ENCODE results near the gene ADGRV1.

The ADGRV1 gene

DNA sequence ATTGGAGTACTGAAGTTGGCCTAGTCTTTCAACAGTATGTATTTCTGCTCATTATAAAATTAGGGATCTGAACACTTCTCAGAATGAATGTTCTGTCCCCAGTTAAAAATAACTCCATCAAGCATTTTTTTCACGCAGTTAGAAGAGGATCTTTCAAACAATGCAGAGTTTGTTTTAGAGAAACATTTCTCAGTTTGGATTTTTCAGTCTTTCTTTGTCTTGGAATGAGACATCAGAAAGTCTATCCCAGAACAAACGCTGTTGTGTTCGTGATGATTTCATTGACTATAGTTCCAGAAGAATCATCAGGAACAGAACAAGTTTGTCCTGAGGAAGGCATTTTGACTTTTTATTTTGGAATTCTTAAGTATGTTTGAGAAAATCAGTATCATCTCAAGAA is 605.8 kb downstream of the ADGRV1 start:
- no peak for DNase-seq (ENCODE audit: low read depth)

DNA sequence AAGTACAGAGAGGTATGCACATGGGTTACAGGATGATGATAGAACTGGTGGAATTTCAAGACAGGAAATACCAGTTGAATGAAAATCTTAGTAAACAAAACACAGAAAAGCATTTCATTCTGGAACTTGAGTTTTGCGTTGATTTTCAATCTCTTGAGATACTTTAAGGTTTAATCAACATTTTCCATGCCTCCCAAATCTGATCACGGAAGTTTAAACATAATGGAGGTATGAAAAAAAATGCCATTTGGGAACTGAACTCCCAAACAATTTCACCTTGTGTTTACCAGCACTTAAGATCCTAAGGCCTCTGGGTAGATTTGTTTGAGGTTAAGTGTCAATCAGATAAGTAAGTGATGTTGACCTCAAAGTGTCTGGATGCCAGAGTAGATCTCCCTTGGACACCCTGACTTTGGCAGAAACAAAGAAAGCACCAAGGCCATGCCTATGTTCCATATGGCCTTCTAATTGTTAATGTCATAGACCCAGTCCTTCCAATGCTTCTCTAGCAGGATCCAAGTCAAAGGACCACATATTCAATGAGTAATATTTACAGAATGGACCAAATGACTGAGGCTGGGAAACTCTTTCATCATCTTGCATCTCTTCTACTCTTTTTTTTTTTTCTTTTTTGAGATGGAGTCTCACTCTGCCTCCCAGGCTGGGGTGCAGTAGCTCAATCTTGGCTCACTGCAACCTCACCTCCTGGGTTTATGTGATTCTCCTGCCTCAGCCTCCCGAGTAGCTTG is 607.6 kb downstream of the ADGRV1 start:
- no peak for DNase-seq (ENCODE audit: low read depth)

DNA sequence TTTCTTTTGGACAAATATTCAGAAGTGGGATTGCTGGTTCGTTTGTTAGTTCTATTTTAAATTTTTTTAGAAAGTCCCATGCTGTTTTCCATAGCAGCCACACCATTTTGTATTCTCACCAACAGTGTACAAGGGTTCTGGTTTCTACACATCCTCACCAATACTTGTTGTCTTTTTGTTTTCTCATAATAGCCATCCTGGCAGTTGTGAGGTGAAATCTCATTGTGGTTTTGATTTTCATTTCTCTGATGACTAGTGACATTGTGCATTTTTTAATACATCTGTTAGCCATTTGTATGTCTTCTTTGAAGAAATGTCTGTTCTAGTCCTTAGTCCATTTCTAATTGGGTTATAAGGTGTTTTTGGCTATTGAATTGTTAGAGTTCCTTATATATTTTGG is 610.3 kb downstream of the ADGRV1 start:
- DNase-seq (ENCODE audit: low read depth), result no peak

DNA sequence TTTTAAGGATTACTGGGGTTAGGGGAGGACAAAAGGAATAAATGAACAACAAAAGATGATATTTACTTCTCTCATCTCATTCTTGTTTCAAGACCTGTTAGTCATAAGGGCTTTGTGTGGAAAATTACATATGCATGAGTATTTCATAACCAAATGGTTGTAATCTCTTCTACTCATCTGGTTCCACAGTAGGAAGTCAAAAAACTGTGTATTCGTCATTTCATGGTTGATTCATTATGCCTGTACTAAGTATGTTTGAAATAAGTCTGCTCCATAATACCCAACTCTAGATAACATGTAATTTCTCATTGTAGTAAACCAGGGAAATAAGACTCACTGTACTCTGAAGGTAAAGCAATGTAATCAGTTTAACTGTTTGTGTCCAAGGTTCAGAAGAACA is 611.7 kb downstream of the ADGRV1 start:
- DNase-seq (ENCODE audit: low read depth), result no peak

DNA sequence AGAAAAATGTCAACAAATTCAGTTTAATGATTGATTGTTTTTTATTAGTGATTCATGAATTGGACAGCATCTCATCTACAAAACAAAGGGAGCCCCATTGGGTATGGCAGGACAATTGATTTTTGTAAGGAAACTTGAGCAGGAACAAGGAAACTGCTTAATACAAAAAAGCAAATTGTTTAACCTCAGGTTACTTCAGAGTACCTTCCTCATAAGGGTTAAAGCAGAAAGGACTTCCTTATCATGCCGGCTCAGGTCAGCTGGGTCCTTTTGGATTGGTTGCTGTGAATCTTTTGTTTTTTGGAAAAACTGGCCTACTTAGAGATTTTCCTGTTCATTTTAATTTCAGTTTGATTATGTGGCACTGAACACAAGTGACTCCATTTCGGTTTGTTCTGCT is 612.7 kb downstream of the ADGRV1 start:
- DNase-seq (ENCODE audit: low read depth), result no peak

DNA sequence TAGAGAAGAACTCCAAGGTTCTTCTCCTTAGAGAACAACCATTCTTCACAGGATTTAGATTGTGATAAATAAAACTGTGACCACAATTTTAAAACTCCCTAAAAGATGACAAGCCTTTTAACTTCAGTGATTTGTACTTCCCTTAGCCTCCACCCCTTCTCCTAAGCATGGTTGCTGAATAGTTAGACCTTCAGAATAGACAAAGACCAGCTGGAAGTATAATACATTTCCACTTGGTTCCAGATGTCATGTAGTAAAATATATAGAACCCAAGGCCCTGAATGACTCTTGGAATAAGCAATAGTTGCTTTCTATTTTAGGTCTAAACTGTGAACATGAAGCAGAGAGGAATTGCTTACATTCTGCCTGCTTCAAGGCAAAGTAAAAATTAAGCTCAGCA is 615.8 kb downstream of the ADGRV1 start:
- DNase-seq (ENCODE audit: low read depth), result no peak

DNA sequence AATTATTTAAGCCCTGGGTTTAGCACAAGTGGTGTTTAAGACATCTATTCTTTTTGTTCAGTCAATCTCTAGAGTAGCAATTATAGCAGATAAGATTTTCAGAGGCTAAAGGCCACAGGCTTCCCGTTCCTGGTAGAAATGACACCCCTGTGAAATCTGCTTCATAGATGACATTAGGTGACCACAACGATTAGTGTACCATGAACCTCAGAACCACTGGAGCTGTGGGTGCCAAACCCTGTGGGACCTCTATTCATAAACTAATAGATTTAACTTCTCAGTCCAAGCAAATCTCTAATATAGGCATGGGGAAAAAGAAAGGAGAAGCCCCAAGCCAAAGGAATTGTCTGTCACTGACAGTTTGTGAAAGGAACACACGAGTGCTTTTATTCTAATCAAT is 617.1 kb downstream of the ADGRV1 start:
- no peak for DNase-seq (ENCODE audit: low read depth)

DNA sequence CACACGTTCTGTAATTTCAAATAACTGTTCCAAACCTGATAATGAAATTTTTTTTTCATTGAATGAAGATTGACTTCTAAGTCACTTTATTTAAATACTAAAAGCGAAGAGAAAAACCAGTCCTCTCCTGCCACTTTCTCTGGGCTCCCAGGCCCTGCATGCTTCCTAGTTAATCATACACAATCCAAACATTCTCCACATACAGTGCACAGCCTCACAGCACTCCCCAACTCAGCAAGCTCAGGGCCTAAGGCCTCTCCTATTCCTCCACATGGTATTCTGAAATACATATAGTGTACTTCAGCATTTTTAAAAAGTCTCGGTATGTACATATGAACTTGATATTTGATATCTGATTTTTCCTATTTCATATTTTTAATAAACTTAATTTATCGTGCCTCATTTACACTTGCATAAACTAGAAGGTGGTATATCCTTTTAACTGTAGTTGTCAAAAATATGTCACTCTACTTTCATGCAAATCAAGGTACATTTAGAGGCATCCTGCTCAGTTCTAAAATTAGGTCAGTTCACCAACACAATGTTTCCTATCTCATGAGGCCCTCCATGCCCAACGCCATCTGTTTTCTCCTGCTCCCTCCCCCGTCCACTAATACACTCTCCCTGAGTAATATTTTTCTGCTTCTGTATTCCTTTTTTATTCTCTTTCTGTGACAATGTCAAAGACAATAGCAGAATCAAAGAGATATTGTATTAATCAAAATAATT is 617.9 kb downstream of the ADGRV1 start:
- DNase-seq (ENCODE audit: low read depth), result no peak

DNA sequence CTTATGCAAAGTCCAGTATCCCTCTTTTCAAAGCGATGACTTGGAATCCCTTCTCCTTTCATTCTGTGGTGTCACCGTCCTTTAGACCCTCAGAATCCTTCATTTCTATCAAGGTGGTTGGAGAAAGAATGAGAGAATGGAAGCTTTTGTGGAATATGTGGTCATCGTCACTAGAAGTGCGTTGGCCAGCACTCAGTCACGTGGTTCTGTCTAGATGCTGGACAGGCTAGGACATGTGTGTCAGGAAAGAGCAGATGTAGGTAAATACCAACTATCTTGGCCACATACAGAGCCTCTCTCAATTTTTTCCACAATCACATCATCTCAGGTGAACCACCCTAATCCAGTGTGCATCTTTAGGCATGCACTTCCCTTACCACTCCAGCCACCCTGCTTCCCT is 618.5 kb downstream of the ADGRV1 start:
- no peak for DNase-seq (ENCODE audit: low read depth)

DNA sequence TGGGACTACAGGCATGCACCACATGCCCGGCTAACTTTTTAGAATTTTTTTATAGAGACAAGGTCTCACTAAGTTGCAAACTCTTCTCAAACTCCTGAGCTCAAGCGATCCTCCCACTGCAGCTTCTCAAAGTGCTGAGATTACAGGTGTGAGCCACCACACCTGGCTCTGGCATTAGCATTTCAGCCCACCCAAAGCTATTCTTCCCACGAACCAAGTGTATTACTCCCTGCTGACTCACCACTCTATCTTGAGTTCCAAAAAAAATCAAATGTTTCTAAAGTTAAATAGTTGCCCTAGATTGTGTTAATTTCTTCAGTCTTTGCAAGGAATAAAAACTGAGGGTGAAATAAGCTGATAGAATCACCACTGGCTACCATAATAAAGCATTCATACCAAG is 619.0 kb downstream of the ADGRV1 start:
- DNase-seq (ENCODE audit: low read depth), result no peak

DNA sequence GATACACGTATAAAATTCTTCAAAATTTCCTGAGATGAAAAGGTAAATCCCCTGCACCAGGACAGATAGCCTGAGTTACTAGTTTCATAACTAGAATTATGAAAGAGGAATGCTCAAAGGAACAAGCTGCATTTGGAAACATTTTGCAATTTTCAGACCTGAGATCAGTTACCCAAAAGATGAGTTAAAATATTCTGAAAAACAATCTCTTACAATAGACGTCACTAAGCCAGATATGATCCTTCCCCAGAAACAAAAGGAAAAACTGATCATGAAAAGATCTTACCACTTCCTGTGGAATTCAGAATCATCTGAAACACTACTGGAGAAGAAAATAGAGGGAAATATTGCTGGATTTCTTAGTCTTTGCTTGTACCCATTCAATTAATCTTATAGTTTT is 619.9 kb downstream of the ADGRV1 start:
- no peak for DNase-seq (ENCODE audit: low read depth)

DNA sequence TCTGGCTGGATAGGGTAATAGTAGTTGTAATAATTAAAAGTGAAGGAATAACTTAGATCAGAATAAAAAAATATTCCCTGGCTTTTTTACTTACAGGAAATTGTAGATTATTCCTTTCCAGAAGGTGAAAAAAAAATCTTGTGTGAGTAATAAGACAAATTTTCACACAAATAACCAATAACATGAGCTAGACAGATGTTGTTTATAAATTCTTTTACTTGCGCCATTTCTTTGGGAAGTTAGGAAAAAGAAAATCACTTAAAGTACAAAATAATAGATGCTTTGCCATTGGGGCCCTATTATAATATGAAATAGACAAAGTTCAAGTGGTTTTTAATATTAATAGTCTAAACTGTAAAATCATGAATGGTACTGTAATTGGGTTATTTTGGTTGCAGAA is 620.4 kb downstream of the ADGRV1 start:
- no peak for DNase-seq (ENCODE audit: low read depth)

DNA sequence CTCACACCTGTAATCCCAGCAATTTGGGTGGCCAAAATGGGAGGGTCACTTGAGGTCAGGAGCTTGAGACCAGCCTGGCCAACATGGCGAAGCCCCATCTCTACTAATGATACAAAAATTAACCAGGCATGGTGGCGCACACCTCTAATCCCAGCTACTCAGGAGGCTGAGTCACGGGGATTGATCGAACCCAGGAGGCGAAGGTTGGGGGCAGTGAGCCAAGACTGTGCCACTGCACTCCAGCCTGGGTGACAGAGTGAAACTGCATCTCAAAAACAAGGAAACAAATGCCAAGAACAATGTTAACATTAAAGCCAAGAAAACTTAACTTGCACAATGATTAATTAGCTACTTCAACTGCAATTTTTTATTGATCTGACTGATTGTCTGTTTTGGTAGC is 621.9 kb downstream of the ADGRV1 start:
- no peak for DNase-seq (ENCODE audit: low read depth)

DNA sequence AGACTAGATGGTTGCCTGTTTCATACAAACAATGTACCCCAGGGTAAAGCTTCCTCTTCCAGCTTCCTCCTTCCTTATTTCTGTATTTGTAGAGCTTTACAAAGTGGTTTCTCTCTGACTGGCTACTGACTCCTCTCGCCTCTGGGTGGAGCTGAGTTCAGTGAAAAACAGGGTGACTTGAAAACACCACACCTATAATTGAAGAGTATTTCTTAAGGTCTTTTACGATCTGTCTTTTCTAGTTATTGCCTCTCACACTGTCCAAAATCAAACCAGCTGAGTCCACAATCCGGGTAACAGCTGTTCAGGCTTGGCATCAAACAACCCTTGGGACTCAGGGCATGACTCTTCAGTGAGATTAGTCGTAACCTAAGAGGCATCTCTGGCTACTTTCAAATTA is 624.2 kb downstream of the ADGRV1 start:
- no peak for DNase-seq (ENCODE audit: low read depth)

DNA sequence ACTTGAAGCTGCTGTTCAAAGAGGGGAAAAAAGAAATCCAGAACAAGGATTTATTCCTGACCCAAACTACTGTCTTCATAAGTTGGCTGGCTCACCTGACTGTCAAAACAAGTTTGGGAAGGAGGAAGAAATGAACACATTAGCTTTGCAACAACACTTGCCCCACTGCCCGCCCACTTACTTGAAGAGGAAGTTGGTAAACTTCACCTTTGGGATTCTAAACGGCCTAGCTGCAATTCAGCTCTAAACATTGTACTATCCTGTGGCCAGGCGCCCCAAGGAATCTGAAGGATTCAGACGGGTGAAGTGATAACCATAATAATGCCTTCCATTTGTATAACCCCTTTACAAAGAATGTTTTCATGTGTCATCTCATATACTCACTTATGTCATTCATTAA is 625.1 kb downstream of the ADGRV1 start:
- DNase-seq (ENCODE audit: low read depth), result no peak

DNA sequence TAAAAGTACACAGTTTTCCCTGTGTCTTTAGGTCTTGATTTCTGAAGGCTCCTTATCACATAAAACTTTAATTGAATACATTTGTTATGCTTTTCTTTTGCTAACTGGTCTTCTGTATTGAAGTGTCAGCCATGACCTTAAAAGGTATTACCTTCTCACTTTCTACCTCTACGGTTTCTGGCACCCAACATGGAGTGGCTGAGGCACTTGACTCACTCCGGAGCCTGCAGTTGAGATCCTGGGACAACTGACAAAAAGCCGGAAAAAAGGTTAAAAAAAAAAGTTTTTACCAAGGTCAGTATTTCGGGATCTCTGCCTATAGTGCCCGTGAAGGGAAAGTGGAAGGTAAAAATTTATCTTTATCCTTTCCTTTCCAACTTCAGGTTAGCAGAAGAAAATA is 627.5 kb downstream of the ADGRV1 start:
- DNase-seq (ENCODE audit: low read depth), result no peak

DNA sequence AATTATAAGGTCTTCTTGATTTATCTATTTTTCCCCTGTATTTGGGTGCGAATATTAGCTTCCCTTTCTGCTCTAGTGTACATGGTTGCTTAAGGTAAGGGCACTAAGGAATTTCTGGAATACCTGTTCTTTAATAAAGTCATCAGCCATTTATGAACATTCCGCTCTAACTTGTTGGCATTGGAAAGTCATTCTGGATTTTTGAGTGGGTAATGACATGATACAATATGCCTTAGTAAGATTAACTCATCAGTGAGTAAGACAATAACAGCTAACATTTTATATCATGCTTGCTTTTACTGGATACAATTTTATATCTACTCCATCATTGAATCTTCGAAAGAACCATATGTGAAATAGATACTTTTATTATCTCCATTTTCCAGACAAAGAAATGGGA is 628.4 kb downstream of the ADGRV1 start:
- no peak for DNase-seq (ENCODE audit: low read depth)

DNA sequence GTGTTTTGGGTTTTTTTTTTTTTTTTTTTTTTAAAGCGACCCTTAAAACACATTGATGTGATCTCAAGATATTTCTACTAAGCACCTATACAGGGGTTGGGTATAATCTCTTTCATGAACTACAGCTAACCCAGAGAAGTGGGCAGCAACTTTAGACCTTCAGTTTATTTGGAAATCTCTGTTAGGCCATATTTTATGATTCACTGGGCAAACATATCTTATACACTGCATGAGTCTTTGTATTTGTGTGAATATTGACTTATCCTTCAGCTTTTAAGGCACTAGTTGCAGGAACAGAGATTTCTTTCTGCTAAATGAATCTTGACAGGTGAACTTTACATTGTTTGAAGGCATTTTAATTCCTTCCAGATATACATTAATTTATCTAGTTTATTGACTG is 630.2 kb downstream of the ADGRV1 start:
- DNase-seq (ENCODE audit: low read depth), result no peak

DNA sequence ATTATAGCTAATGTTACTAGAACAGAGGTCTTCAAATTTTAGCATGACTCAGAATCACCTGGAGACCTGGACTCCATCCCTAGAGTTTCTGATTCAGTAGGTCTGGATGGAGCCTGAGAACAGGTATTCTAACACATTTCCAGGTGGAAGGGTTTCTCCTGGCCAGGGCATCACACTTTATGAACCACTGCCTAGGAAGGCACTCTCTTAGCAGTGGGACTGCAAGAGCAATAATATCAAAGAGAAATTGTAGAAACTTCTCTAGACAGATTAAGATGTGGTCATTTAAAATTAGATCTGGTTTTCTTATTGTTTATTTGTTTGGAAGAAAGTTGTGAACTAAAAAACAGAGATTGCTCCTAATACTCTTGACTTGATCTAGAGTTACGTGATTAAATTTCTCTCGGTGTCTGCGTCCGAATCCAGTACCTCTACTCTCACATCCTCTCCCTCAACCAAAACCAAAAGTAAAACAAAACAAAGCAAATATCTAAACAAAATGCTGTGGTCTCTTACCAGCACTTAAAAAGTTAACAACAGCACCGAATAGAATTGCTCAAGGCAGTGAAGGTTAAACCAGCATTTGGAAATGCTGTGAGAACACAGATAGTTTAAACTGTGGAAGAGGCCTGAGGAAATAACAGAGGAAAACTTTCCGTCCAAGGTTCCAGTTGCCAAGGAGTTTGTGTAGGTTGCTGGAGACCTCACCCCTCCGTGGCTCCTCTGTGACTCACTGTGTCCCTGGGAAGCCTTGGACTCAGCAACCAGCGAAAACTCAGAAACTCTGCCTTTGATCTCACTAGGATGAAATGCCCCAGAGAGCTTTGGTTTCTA is 631.1 kb downstream of the ADGRV1 start:
- no peak for DNase-seq (ENCODE audit: low read depth)

DNA sequence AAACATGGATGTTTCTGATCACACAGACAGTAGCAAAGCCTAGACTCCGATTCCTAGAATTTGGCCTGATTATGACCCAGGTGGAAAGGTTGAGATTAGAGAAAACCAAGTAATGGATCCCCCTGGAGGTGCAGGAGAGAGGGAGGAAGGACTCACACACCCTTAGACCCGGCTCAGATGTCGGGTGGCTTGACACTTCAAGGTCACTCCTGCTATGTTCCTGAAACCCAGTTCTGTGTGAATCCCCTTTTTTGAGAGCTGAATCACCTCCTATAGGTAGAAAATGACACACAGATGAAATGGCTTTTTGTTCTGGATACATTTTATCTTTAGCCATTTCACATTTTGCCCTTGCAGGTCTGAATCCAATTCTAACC is 631.7 kb downstream of the ADGRV1 start:
- no peak for DNase-seq (ENCODE audit: low read depth)

DNA sequence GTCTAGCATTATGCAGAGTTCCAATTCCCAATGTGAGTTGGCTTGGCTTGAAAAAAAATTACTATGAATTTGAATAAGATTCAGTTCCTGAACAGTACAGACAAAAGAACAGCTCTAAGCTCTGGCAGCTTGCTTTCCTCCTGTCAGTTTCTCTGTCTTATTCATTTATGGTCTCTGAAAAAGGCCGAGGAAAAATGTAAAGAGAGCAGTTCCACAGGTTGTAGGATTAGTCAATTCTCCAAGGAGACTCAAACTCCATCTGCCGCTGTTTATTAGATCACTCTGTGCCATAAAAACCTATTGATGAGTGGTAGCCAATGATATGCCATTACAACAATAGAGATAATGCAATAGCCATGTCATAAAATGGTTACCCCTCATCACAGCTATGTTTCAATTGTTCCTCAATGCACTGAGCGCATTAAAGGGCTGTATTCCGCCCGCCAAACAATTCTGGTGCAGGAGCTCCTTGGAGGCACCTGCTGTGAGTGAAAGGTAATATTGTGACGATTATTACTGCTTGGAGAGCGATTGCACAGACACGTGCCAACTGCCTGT is 636.3 kb downstream of the ADGRV1 start:
- no peak for DNase-seq (ENCODE audit: low read depth)

DNA sequence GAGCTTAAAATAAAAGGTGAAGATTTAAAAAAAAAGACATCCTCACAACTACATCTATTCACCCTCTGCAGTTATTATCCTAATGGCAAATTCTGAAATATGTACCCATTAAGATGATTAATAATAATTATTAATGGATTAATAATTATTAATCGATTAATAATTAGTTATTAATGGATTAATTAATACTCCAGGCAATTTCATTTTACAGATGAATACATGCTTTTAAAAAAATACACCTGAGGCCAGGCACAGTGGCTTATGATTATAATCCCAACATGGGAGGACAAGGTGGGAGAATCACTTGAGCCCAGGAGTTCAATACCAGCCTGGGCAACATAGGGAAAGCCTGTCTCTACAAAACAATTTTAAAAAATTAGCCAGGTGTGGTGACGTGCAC is 642.1 kb downstream of the ADGRV1 start:
- DNase-seq (ENCODE audit: low read depth), result no peak

DNA sequence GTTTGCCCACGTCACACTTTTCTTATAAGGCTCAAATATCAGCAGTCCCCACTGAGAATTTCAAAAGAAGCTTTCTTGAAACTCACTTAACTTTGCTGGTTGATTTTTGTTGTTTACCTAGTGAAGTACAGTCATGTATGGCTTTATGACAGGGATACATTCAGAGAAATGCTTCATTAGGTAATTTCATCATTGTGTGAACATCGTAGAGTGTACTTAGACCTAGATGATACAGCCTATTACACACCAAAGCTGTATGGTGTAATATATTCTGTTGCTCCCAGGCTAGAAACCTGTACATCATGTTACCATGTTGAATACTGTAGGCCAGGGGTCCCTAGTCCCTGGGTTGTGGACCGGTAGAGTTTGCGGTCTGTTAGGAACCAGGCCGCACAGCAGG is 647.5 kb downstream of the ADGRV1 start:
- DNase-seq (ENCODE audit: low read depth), result no peak

Data from stimulated activated CD8-positive, alpha-beta memory T cell treated with anti-CD3 and anti-CD28 coated beads, Interleukin-4, amount 100 ng/mL, for 24 hours (primary cell).